HepG2 (cell line): Measurements from ENCODE around the gene CASKIN1. TPM values are rescaled to one million over a fixed set of nuclear protein-coding genes. Genes with fewer than 3 reads are reported as not detected.

Source experiments
- ATAC-seq: fragments of 200-7000 bp; cut with Tn5 transposase; 3 replicates; pipeline ENCODE4 v1.9.1; 2020; ENCODE audit warnings: mild to moderate bottlenecking, moderate library complexity
- BruUV-seq: library from RNA; stranded (reverse); fragments of 400-500 nt; replicated peaks from 2 replicates; lab custom pipeline; 2021; lab: Mats Ljungman, UMichigan
- CTCF ChIA-PET: fragments of 300-600 bp; formaldehyde crosslinking; extraction: SDS; loops from one replicate; lab custom pipeline; 2021; ENCODE audit warnings: low total read pairs, inconsistent platforms, low intra/inter-chr PET ratio; lab: Yijun Ruan, JAX
- POLR2A ChIA-PET: fragments of 350-600 bp; sonication (Branson Sonifier 250); formaldehyde crosslinking; loops from one replicate; lab custom pipeline; 2020; ENCODE audit warnings: antibody characterized with exemption, inconsistent platforms; lab: Yijun Ruan, JAX
- DNase-seq: peaks from one replicate; pipeline ENCODE4 v3.0.0-alpha.2; 2015; ENCODE audit warnings: low spot score
- FAIRE-seq: peaks from 3 replicates; lab custom pipeline; 2011; peaks lifted over from hg19 to GRCh38; lab: Jason Lieb, UNC
- H2AFZ ChIP-seq: one replicate; pipeline ENCODE4 v1.6.1; 2011; ENCODE audit warnings: low read length, inconsistent platforms
- H3K27ac ChIP-seq: fragments of 300-600 bp; 3 replicates; pipeline ENCODE4 v1.8.0; 2011; ENCODE audit warnings: mixed run types, mild to moderate bottlenecking, mixed read lengths, low read length, inconsistent platforms; ENCODE audit not compliant: insufficient read depth; ENCODE audit errors: extremely low read length
- H3K27me3 ChIP-seq, 2 experiments: fragments of 200-600 bp in 1 of 2; 2 replicates in 1 of 2; 3 replicates in 1 of 2; pipeline versions ENCODE4 v1.6.0 to v1.8.0; 2011; ENCODE audit warnings: low read length in 2 of 2, mild to moderate bottlenecking in 2 of 2, moderate library complexity in 2 of 2, inconsistent platforms in 1 of 2; ENCODE audit not compliant: insufficient read depth in 2 of 2, control insufficient read depth in 1 of 2
- H3K36me3 ChIP-seq, 2 experiments: fragments of 200-600 bp in 1 of 2; replicated peaks in 1 of 2; 2 replicates in 1 of 2; 3 replicates in 1 of 2; pipeline versions ENCODE4 v1.5.1 to v1.8.0; 2011; ENCODE audit warnings: low read length in 2 of 2, inconsistent platforms in 1 of 2; ENCODE audit not compliant: insufficient read depth in 2 of 2, control insufficient read depth in 1 of 2
- H3K4me1 ChIP-seq: 2 replicates; pipeline ENCODE4 v1.5.1; 2012; ENCODE audit warnings: low read length, inconsistent platforms; ENCODE audit not compliant: insufficient read depth
- H3K4me2 ChIP-seq: 2 replicates; pipeline ENCODE4 v1.6.0; 2011; ENCODE audit warnings: low read depth, low read length, inconsistent platforms
- H3K4me3 ChIP-seq, 3 experiments: fragments of 200-600 bp in 1 of 3; sonication (generic), shearing (Covaris generic) in 1 of 3; replicated peaks in 1 of 3; 2 replicates each; pipeline ENCODE4 v1.5.1; 2011 to 2016; ENCODE audit warnings: low read length in 3 of 3, inconsistent platforms in 2 of 3, low read depth in 2 of 3, mild to moderate bottlenecking in 2 of 3, control low read depth in 1 of 3, mixed read lengths in 1 of 3; ENCODE audit not compliant: insufficient read depth in 1 of 3
- H3K79me2 ChIP-seq: one replicate; pipeline ENCODE4 v1.6.1; 2011; ENCODE audit warnings: low read length, inconsistent platforms; ENCODE audit not compliant: insufficient read depth
- H3K9ac ChIP-seq: 2 replicates; pipeline ENCODE4 v1.6.0; 2011; ENCODE audit warnings: mild to moderate bottlenecking, low read depth, low read length, inconsistent platforms; ENCODE audit not compliant: insufficient read depth
- H3K9me3 ChIP-seq: 2 replicates; pipeline ENCODE4 v1.5.1; 2012; ENCODE audit warnings: mild to moderate bottlenecking, low read length
- H4K20me1 ChIP-seq: 2 replicates; pipeline ENCODE4 v1.6.0; 2011; ENCODE audit warnings: inconsistent platforms, mild to moderate bottlenecking, low read length, moderate library complexity; ENCODE audit not compliant: insufficient read depth
- ATF7 ChIP-seq, 2 experiments: fragments of 450-650 bp in 1 of 2; sonication (generic) in 1 of 2; formaldehyde crosslinking in 1 of 2; IDR thresholded peaks; 2 replicates each; pipeline versions ENCODE4 v1.4.0 to v1.6.1; 2016 to 2020; ENCODE audit warnings: antibody characterized with exemption in 1 of 2, mild to moderate bottlenecking in 1 of 2, missing genetic modification reagents in 1 of 2
- CAMTA2 ChIP-seq: sonication (generic); formaldehyde crosslinking; IDR thresholded peaks from 2 replicates; pipeline ENCODE4 v1.4.0; 2020; ENCODE audit warnings: mild to moderate bottlenecking, missing genetic modification reagents, borderline replicate concordance
- CBFB ChIP-seq: sonication (generic); formaldehyde crosslinking; IDR thresholded peaks from 2 replicates; pipeline ENCODE4 v1.4.0; 2020; ENCODE audit warnings: missing genetic modification reagents
- CENPT ChIP-seq: sonication (generic); formaldehyde crosslinking; IDR thresholded peaks from 2 replicates; pipeline ENCODE4 v1.8.0; 2022; ENCODE audit warnings: low read depth, mild to moderate bottlenecking, moderate library complexity, missing genetic modification reagents
- DPF2 ChIP-seq: sonication (generic); formaldehyde crosslinking; IDR thresholded peaks from 2 replicates; pipeline ENCODE4 v1.4.0; 2020; ENCODE audit warnings: mild to moderate bottlenecking, low read depth, missing genetic modification reagents, borderline replicate concordance
- HIVEP1 ChIP-seq: sonication (generic); formaldehyde crosslinking; IDR thresholded peaks from 2 replicates; pipeline ENCODE4 v1.4.0; 2020; ENCODE audit warnings: mild to moderate bottlenecking, missing genetic modification reagents
- JARID2 ChIP-seq: sonication (generic); formaldehyde crosslinking; IDR thresholded peaks from 2 replicates; pipeline ENCODE4 v1.8.1; 2023; ENCODE audit warnings: missing genetic modification reagents, inconsistent platforms; ENCODE audit not compliant: insufficient replicate concordance
- KAT8 ChIP-seq: IDR thresholded peaks from 2 replicates; pipeline ENCODE4 v1.6.1; 2016; ENCODE audit warnings: missing genetic modification reagents, missing compliant biosample characterization
- MED13 ChIP-seq: sonication (generic); formaldehyde crosslinking; IDR thresholded peaks from 2 replicates; pipeline ENCODE4 v1.5.0; 2020; ENCODE audit warnings: missing genetic modification reagents
- RXRA ChIP-seq: sonication (generic); formaldehyde crosslinking; IDR thresholded peaks from 2 replicates; pipeline ENCODE4 v1.5.1; 2020; ENCODE audit warnings: missing genetic modification reagents
- SAP130 ChIP-seq: IDR thresholded peaks from 2 replicates; pipeline ENCODE4 v1.6.1; 2016; ENCODE audit warnings: low read depth
- SPEN ChIP-seq: sonication (generic); formaldehyde crosslinking; IDR thresholded peaks from 2 replicates; pipeline ENCODE4 v1.5.1; 2020; ENCODE audit warnings: low read depth, mild to moderate bottlenecking, missing genetic modification reagents
- ZKSCAN8 ChIP-seq: IDR thresholded peaks from 2 replicates; pipeline ENCODE4 v1.6.1; 2016; ENCODE audit warnings: borderline replicate concordance, missing genetic modification reagents, missing compliant biosample characterization
- ZNF232 ChIP-seq: sonication (generic); formaldehyde crosslinking; IDR thresholded peaks from 2 replicates; pipeline ENCODE4 v1.4.0; 2020; ENCODE audit warnings: missing genetic modification reagents, borderline replicate concordance
- ZNF337 ChIP-seq: sonication (generic); formaldehyde crosslinking; IDR thresholded peaks from 2 replicates; pipeline ENCODE4 v1.5.1; 2020; ENCODE audit warnings: missing genetic modification reagents, low read depth, mild to moderate bottlenecking, borderline replicate concordance
- ZNF546 ChIP-seq: sonication (generic); formaldehyde crosslinking; conservative IDR thresholded peaks from 2 replicates; pipeline ENCODE4 v1.8.1; 2023; ENCODE audit warnings: mild to moderate bottlenecking, missing genetic modification reagents
- whole genome bisulfite sequencing: methylation state at CpG from one replicate; pipeline ENCODE4 v1.1.6; 2017; ENCODE audit warnings: low lambda C conversion rate; 5-methylcytosine and 5-hydroxymethylcytosine counted together
- in situ Hi-C: cut with HindIII; loops from 2 replicates; pipeline ENCODE4 v1.10.0; 2017; ENCODE audit warnings: low pct_unique_long_range_greater_than_20kb; ENCODE audit not compliant: extremely low pct_ligation_motif_present
- intact Hi-C: fragments of 100-400 bp; cut with micrococcal nuclease; formaldehyde crosslinking; loops from one replicate; pipeline ENCODE4 v1.10.0; 2022; ENCODE audit not compliant: unreplicated experiment
- polyA plus RNA-seq, 8 experiments: library from polyadenylated mRNA; depleted of rRNA in 3 of 8; stranded (reverse) in 7 of 8; unstranded in 1 of 8; fragments of >200 nt; fragmentation: Illumina TruSeq in 4 of 8; extraction: Trizol in 4 of 8; gene quantifications; 2 replicates each; pipeline versions ENCODE4 v1.2.1 to v1.2.3, GENCODE V29; 2011 to 2016; ENCODE audit warnings: low read depth in 4 of 8, missing spikeins in 1 of 8, mixed read lengths in 1 of 8; ENCODE audit not compliant: insufficient read depth in 1 of 8
- total RNA-seq, 5 experiments: library from RNA; depleted of rRNA; stranded (reverse); fragments of >200 nt; fragmentation: Illumina TruSeq; extraction: Trizol; gene quantifications; 2 replicates each; pipeline ENCODE4 v1.2.3, GENCODE V29; 2016; ENCODE audit warnings: low read depth in 1 of 5
- TF ChIP-seq, protein P1 (sequence below): IDR thresholded peaks from 2 replicates; pipeline ENCODE4 v1.6.1; 2016; ENCODE audit warnings: low read depth, borderline replicate concordance
- TF ChIP-seq, protein P2 (sequence below): sonication (generic); formaldehyde crosslinking; IDR thresholded peaks from 2 replicates; pipeline ENCODE4 v1.4.0; 2020; ENCODE audit warnings: missing genetic modification reagents, mild to moderate bottlenecking, borderline replicate concordance
- TF ChIP-seq, protein P3 (sequence below): IDR thresholded peaks from 2 replicates; pipeline ENCODE4 v1.6.1; 2012; ENCODE audit warnings: inconsistent platforms
- TF ChIP-seq, protein P4 (sequence below): sonication (generic); formaldehyde crosslinking; IDR thresholded peaks from 2 replicates; pipeline ENCODE4 v1.4.0; 2020; ENCODE audit warnings: mild to moderate bottlenecking, missing genetic modification reagents

The CASKIN1 gene
- total and polyA plus RNA-seq, 2 of the 13 experiments (the other 11 are each of a cell fraction or from before 2014, with no cell fraction given): 1.2 to 2.2 TPM

DNA sequence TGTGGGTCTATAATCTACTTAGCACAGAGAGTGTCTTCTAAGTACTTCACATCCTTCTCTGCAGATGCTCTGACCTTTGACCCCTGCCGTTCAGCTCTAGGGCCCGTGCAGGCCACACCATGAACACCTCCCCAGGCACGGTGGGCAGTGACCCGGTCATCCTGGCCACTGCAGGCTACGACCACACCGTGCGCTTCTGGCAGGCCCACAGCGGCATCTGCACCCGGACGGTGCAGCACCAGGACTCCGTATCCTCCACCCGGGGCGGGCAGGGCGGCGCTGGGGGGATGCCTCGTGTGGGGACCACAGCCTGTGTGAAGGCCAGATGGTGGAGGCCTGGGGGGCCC, 9.5 kb upstream of the CASKIN1 start:
- POLR2A ChIA-PET: interaction anchor here (2.5 to 4.3 kb wide), 2 partner anchors 9 to 51 kb away, joined by 14 to 18 read pairs; partner anchors contain the start of genes PGP and TRAF7
- Histone ChIP-seq H3K9ac (peak overlapping the region; percentile 97), H3K27me3 (no peaks in the 10 kb centered on the region), H3K27ac (peak overlapping the region; percentile 89), H3K4me1 (peaks cover 34% of the 10 kb centered on the region), H3K4me2 (peak overlapping the region; percentile 95), H3K36me3 (peaks cover 2 to 13% of the 10 kb centered on the region in 2 experiments; a peak in 4 of 5 replicates), H3K4me3 (peak overlapping the region; percentile 71 to 96 (median 83)), H3K79me2 (peaks cover 8% of the 10 kb centered on the region), H4K20me1 (no peaks in the 10 kb centered on the region), H2AFZ (no peak overlapping the region), H3K9me3 (no peaks in the 10 kb centered on the region)
- in situ Hi-C loops: no loop called here
- FAIRE-seq (no peak), DNase-seq (no peak), ATAC-seq (peak; percentile 30)
- WGBS: no CpG with 5 or more reads among the region's 16 CpGs
- CTCF ChIA-PET: no interaction called here
- intact Hi-C loops: no loop called here
- no TSS peak for BruUV-seq
- TF ChIP-seq CBFB (CRISPR knock-in tag): no peak
- no peak for TF ChIP-seq KAT8 (CRISPR knock-in tag)
- no peak for TF ChIP-seq ZNF232 (CRISPR knock-in tag)
- TF ChIP-seq ZNF546: no peak
- TF ChIP-seq, protein P1, sequence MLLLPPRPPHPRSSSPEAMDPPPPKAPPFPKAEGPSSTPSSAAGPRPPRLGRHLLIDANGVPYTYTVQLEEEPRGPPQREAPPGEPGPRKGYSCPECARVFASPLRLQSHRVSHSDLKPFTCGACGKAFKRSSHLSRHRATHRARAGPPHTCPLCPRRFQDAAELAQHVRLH (CRISPR knock-in tag): no peak
- TF ChIP-seq JARID2: peak; percentile 31
- 0 out of 2 replicates have a peak, but pooled peaks have one; percentile 14 for TF ChIP-seq CAMTA2 (CRISPR knock-in tag)
- no peak for TF ChIP-seq SPEN (CRISPR knock-in tag)
- no peak for TF ChIP-seq MED13 (CRISPR knock-in tag)
- TF ChIP-seq ZKSCAN8 (CRISPR knock-in tag): no peak
- no peak for TF ChIP-seq HIVEP1 (CRISPR knock-in tag)
- TF ChIP-seq, protein P2, sequence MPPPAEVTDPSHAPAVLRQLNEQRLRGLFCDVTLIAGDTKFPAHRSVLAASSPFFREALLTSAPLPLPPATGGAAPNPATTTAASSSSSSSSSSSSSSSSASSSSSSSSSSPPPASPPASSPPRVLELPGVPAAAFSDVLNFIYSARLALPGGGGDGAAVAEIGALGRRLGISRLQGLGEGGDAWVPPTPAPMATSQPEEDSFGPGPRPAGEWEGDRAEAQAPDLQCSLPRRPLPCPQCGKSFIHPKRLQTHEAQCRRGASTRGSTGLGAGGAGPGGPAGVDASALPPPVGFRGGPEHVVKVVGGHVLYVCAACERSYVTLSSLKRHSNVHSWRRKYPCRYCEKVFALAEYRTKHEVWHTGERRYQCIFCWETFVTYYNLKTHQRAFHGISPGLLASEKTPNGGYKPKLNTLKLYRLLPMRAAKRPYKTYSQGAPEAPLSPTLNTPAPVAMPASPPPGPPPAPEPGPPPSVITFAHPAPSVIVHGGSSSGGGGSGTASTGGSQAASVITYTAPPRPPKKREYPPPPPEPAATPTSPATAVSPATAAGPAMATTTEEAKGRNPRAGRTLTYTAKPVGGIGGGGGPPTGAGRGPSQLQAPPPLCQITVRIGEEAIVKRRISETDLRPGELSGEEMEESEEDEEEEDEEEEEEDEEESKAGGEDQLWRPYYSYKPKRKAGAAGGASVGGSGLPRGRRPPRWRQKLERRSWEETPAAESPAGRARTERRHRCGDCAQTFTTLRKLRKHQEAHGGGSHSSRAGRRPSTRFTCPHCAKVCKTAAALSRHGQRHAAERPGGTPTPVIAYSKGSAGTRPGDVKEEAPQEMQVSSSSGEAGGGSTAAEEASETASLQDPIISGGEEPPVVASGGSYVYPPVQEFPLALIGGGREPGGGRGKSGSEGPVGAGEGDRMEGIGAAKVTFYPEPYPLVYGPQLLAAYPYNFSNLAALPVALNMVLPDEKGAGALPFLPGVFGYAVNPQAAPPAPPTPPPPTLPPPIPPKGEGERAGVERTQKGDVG (CRISPR knock-in tag): 0 out of 2 replicates have a peak, but pooled peaks have one; percentile 1
- TF ChIP-seq, protein P3, sequence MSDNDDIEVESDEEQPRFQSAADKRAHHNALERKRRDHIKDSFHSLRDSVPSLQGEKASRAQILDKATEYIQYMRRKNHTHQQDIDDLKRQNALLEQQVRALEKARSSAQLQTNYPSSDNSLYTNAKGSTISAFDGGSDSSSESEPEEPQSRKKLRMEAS: no peak
- TF ChIP-seq SAP130: peak; percentile 4; the same call in 1 of the 2 replicates
- TF ChIP-seq DPF2 (CRISPR knock-in tag): peak; percentile 24; the same call in 1 of the 2 replicates
- no peak for TF ChIP-seq CENPT (CRISPR knock-in tag)
- no peak for TF ChIP-seq ZNF337
- no peak for TF ChIP-seq ATF7 (IDR thresholded peaks at IDR 0.05)
- TF ChIP-seq ATF7 (CRISPR knock-in tag; IDR thresholded peaks at IDR 0.05): 0 out of 2 replicates have a peak, but pooled peaks have one; percentile 26
- TF ChIP-seq, protein P4, sequence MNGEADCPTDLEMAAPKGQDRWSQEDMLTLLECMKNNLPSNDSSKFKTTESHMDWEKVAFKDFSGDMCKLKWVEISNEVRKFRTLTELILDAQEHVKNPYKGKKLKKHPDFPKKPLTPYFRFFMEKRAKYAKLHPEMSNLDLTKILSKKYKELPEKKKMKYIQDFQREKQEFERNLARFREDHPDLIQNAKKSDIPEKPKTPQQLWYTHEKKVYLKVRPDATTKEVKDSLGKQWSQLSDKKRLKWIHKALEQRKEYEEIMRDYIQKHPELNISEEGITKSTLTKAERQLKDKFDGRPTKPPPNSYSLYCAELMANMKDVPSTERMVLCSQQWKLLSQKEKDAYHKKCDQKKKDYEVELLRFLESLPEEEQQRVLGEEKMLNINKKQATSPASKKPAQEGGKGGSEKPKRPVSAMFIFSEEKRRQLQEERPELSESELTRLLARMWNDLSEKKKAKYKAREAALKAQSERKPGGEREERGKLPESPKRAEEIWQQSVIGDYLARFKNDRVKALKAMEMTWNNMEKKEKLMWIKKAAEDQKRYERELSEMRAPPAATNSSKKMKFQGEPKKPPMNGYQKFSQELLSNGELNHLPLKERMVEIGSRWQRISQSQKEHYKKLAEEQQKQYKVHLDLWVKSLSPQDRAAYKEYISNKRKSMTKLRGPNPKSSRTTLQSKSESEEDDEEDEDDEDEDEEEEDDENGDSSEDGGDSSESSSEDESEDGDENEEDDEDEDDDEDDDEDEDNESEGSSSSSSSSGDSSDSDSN (CRISPR knock-in tag): no peak; the same call in 1 of the 2 replicates
- no peak for TF ChIP-seq RXRA (CRISPR knock-in tag)
